Naive B cell (primary cell): ENCODE data around the gene RIPOR2. TPM values are rescaled to one million over a fixed set of nuclear protein-coding genes. Genes with fewer than 3 reads are reported as not detected.
A peak's percentile ranks its signal among the peaks of the same experiment; 100 is the strongest.
"Not testable (repeated sequence)": the region's sequence is repeated elsewhere in the genome, so short reads cannot be mapped to it uniquely, and the experiment has no call there.

Source experiments
- ATAC-seq, 2 donors: fragments of 150-1000 bp; cut with Tn5 transposase; 2 replicates each; pipeline ENCODE4 v1.10.0; 2021; ENCODE audit warnings: low read depth in 2 of 2, mild to moderate bottlenecking in 2 of 2, moderate library complexity in 2 of 2
- DNase-seq: peaks from one replicate; pipeline ENCODE4 v3.0.0; 2022
- H3K27ac Mint-ChIP-seq, 6 donors: one replicate each; pipeline ENCODE4 v1.8.0; 2020 to 2022; ENCODE audit warnings: mild to moderate bottlenecking in 6 of 6, mixed read lengths in 6 of 6, moderate library complexity in 5 of 6, inconsistent platforms in 2 of 6
- H3K27me3 Mint-ChIP-seq, 3 donors: one replicate each; pipeline ENCODE4 v1.8.0; 2021 to 2022; ENCODE audit warnings: mixed read lengths in 3 of 3, mild to moderate bottlenecking in 1 of 3
- H3K36me3 Mint-ChIP-seq, 2 donors: one replicate each; pipeline ENCODE4 v1.8.0; 2020 to 2022; ENCODE audit warnings: mixed read lengths in 2 of 2, inconsistent platforms in 1 of 2, mild to moderate bottlenecking in 1 of 2
- H3K4me1 Mint-ChIP-seq, 3 donors: one replicate each; pipeline ENCODE4 v1.8.0; 2020 to 2022; ENCODE audit warnings: mixed read lengths in 3 of 3, inconsistent platforms in 1 of 3, mild to moderate bottlenecking in 1 of 3, moderate library complexity in 1 of 3
- H3K4me3 Mint-ChIP-seq, 8 donors: one replicate each; pipeline ENCODE4 v1.8.0; 2020 to 2022; ENCODE audit warnings: mild to moderate bottlenecking in 8 of 8, mixed read lengths in 8 of 8, moderate library complexity in 8 of 8, inconsistent platforms in 2 of 8
- H3K9me3 Mint-ChIP-seq, 7 donors: one replicate each; pipeline ENCODE4 v1.8.0; 2020 to 2022; ENCODE audit warnings: mixed read lengths in 7 of 7, mild to moderate bottlenecking in 5 of 7, inconsistent platforms in 2 of 7, moderate library complexity in 1 of 7
- polyA plus RNA-seq, 6 donors: library from polyadenylated mRNA; unstranded; fragments of 300-500 nt; fragmentation: Illumina TruSeq; gene quantifications; one replicate each; pipeline ENCODE4 v1.2.3, GENCODE V29; 2021; ENCODE audit warnings: low read depth in 6 of 6

The RIPOR2 gene
- polyA plus RNA-seq, 6 donors from 2014 or later: 464 to 666 (median 484) TPM

DNA sequence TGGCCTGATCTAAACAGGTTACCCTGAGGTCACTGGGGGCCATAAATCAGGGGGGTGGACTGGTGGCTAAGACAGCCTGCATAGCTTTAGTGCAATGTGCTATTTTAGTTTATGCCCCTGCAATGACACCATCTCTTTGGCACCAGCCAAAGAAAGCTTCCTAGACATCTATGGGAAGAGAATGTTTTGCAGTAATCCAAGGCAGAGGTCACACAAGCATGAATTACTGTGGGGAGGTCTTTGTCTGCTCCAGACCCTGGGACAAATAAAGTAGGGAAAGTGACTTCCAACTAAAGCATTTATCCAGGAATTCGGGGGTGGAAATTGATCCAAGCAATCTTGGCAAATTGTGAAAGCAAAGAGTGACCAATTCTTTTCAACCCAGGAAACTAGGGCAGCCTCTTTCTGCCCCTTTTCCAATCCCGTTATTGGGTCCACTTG, 5.3 kb downstream of the RIPOR2 start:
- Mint-ChIP-seq H3K9me3 (peaks cover 0 to 5% (median 0%) of the 10 kb centered on the region in 7 donors), H3K27ac (peak overlapping the region in 4 of 6 donors; percentile 87 to 94 (median 89)), H3K4me3 (peak overlapping the region; percentile 93 to 100 (median 100)), H3K36me3 (peaks cover 55 to 64% of the 10 kb centered on the region in 2 donors), H3K27me3 (no peaks in the 10 kb centered on the region), H3K4me1 (peaks cover 55 to 66% (median 61%) of the 10 kb centered on the region in 3 donors)
- no peak for DNase-seq
- no peak for ATAC-seq

DNA sequence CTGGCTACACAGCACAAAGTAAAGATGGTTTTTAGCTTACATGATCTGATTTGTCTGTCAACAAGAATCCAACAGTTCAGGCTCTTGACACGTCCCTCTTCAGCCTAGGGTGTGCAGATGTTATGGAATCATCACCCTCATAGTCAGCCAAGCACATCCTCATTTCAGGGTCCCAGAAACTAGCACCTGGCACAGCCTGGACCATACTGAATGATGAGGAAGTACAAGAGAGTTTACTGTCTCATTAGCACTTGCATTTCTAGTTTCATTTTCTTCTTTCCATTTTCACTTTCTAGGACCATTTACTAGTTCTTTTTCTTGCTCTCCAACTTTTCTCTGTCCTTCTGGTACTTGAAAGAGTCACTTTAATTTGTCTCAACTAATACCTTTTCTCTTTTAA, 6.5 kb downstream of the RIPOR2 start:
- H3K27me3 Mint-ChIP-seq: no peaks in the 10 kb centered on the region
- H3K9me3 Mint-ChIP-seq: peaks cover 0 to 5% (median 0%) of the 10 kb centered on the region in 7 donors
- DNase-seq (peak; percentile 63), ATAC-seq (peak; percentile 67)
- peak overlapping the region; percentile 88 to 99 (median 98) for H3K27ac Mint-ChIP-seq
- peaks cover 66 to 77% (median 68%) of the 10 kb centered on the region in 3 donors for H3K4me1 Mint-ChIP-seq
- peaks cover 52 to 54% of the 10 kb centered on the region in 2 donors for H3K36me3 Mint-ChIP-seq
- H3K4me3 Mint-ChIP-seq: peak overlapping the region; percentile 87 to 100 (median 98)

DNA sequence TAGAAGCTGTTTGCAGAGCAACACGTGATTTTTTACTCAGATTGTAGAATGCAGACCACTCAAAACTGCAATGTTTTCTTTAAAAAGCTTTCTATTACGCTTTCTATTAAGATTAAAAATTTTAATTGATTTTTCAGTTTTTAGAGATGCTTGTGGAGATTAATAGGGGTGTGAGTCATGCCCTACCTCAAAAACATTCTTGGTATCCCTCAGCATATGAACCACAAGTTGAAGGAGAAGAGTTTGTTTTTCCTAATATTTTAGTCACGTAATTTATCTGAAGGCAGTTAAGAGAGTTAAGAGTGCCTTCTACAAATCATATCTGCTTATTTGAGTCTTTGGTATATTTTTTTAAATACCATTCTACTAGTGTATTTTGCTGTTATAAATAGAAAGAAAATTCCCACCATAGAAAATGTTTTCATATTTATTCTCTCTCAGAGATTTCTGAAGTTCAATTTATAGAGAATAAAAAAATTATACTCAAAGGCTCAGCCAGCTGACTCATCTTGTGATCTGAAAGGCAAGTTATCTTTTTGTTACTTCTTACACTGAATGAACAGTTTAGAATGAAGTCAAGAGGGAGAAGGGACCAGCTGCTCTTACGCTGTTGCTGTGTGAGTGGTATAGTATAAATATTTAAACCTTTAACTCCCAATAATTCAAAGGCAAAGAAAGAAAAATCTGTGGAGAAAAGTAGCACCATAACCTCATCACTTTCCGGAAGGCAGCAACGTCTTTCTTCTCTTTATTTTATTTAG, 7.6 kb downstream of the RIPOR2 start:
- Mint-ChIP-seq H3K9me3 (peaks cover 0 to 5% (median 0%) of the 10 kb centered on the region in 7 donors), H3K4me1 (peaks cover 69 to 87% (median 75%) of the 10 kb centered on the region in 3 donors), H3K27me3 (no peaks in the 10 kb centered on the region), H3K36me3 (peaks cover 41 to 43% of the 10 kb centered on the region in 2 donors), H3K4me3 (peak overlapping the region in 6 of 8 donors; percentile 72 to 99 (median 88)), H3K27ac (peak overlapping the region in 4 of 6 donors; percentile 88 to 99 (median 98))
- no peak for ATAC-seq
- DNase-seq: no peak

DNA sequence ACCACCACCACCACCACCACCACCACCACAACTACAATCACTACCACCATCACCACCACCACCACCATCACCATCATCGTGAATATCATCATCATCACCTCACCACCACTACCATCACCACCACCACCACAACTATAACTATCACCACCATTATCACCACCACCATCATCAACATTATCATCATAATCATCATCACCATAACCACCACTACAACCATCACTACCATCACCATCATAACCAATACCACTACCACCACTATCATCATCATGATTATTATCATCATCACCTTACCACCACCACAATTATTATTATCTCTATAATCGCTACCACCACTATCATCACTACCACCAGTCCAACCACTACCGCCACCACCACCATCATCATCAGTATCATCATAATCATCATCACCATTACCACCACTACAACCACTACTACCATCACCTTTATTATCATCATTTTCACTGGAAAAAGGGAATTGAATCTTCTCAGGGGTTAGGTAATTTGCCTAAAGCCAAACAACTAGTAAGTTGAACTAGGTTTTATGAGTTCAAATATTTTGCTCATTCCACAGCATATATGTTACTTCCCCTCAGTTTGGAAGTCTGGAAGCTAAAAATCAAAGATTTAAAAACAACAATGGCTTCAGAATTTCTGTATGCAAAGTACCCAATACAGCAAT, 8.3 kb downstream of the RIPOR2 start:
- H3K4me1 Mint-ChIP-seq: peaks cover 67 to 94% (median 79%) of the 10 kb centered on the region in 3 donors
- peak overlapping the region; percentile 72 to 98 (median 84) for H3K4me3 Mint-ChIP-seq
- peak overlapping the region; percentile 32 to 97 (median 86) for H3K27ac Mint-ChIP-seq
- DNase-seq: no peak
- no peak for ATAC-seq
- peaks cover 35 to 40% of the 10 kb centered on the region in 2 donors for H3K36me3 Mint-ChIP-seq
- no peaks in the 10 kb centered on the region for H3K27me3 Mint-ChIP-seq
- H3K9me3 Mint-ChIP-seq: peaks cover 0 to 5% (median 0%) of the 10 kb centered on the region in 7 donors

DNA sequence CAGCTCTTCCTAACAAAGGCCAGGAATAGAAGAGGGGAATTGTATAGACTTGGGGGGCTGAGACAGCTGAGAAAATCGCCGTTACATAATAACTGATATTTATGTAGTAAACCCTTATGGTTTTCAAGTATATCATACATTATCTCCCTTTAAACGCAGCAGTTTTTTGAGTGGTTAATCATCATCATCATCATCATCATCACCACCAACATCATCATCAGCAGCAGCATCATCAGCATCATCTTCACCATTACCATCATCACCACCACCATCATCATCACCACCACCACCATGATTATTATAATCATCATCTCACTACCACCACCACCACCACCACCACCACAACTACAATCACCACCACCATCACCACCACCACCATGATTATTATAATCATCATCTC, 9.1 kb downstream of the RIPOR2 start:
- H3K9me3 Mint-ChIP-seq, DNase-seq, ATAC-seq, H3K27me3 Mint-ChIP-seq: not testable (repeated sequence)
- Mint-ChIP-seq H3K36me3 (peaks cover 33% of the 10 kb centered on the region in 2 donors), H3K4me3 (peak overlapping the region; percentile 61 to 98 (median 79)), H3K27ac (peak overlapping the region; percentile 6 to 88 (median 75)), H3K4me1 (peaks cover 59 to 95% (median 75%) of the 10 kb centered on the region in 3 donors)

DNA sequence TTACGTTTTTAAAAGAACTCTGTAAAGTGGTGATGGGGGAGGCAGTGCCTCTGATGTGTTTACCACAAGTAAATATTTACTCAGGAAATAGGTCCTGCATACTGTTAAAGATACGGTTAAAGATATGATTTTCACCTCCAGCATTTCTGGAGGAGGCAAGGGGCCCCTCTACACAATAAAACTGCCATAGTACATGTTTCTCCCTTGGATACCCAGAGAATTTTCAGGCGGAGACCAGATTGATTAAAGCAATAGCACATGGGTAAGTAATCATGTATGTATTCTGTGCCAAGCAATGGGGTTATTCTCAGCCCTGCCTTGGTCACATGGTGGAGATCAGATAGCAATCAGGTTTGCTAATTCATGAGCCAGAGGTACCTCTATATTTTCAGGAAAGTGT, 9.6 kb downstream of the RIPOR2 start:
- Mint-ChIP-seq H3K9me3 (peaks cover 0 to 5% (median 0%) of the 10 kb centered on the region in 7 donors), H3K4me3 (peak overlapping the region; percentile 61 to 98 (median 79)), H3K36me3 (peaks cover 30 to 33% of the 10 kb centered on the region in 2 donors), H3K4me1 (peaks cover 60 to 95% (median 75%) of the 10 kb centered on the region in 3 donors), H3K27me3 (no peaks in the 10 kb centered on the region), H3K27ac (peak overlapping the region in 5 of 6 donors; percentile 6 to 88 (median 76))
- no peak for DNase-seq
- no peak for ATAC-seq

DNA sequence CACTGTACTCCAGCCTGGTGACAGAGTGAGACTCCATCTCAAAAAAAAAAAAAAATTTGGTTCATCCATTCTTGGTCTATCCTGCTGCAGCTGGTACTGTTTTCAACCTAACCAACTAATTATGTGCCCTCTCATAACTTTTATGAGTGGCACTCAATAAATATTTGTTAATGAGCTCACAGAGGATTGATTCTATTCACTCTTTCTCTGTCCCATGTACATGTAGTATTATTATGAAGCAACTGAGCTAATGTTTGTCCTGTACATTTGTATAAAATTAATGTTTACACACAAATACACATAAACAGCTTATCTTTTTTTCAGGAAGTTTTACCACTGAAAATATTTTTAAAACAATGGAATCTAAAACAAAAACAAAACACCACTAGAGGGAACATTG, 10.1 kb downstream of the RIPOR2 start:
- Mint-ChIP-seq H3K4me1 (peaks cover 61 to 95% (median 78%) of the 10 kb centered on the region in 3 donors), H3K36me3 (peaks cover 30 to 38% of the 10 kb centered on the region in 2 donors)
- no peak for DNase-seq

DNA sequence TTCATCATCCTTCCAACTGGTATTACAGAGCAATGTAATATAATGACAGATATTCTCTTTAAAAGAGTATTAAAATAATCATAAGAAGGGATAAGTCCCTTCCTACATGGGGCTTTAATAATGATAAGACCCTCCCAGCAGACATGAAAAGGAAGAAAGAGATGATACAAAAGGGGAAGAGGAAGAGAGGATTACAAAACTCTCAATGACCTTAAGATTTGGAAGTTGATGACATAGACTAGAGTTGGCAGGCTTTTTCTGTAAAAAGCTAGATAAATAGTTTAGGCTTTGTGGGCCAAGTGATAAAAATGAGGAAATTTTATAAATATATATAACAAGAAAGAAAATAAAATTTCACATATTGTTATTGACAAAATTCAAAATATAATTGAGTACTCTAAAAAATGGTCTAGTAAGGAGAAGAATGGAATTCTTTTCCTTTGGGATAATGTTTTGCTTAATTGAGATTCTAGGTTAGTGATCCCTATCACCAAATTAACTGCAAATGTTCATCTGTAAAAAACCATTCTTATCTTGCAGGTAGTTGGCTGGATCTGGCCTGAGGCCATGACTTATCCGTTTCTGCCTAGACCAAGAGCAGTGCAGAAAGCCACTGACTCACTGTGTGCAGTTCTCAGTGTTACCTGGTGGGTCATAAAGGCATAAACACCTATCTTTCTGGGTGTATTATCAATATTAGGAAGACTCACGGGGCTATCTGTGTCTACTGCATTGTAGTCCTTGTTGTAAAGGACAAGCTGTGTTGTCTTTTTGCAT, 11.0 kb downstream of the RIPOR2 start:
- peaks cover 65 to 95% (median 82%) of the 10 kb centered on the region in 3 donors for H3K4me1 Mint-ChIP-seq
- peaks cover 0 to 5% (median 0%) of the 10 kb centered on the region in 7 donors for H3K9me3 Mint-ChIP-seq
- H3K36me3 Mint-ChIP-seq: peaks cover 26 to 47% of the 10 kb centered on the region in 2 donors
- H3K27me3 Mint-ChIP-seq: no peaks in the 10 kb centered on the region
- ATAC-seq: no peak
- peak overlapping the region; percentile 29 to 91 (median 74) for H3K27ac Mint-ChIP-seq
- DNase-seq: no peak
- H3K4me3 Mint-ChIP-seq: peak overlapping the region; percentile 31 to 98 (median 73)

More for the DNA sequence above, 10.1 kb downstream of the RIPOR2 start:
- H3K27ac Mint-ChIP-seq: peak overlapping the region in 3 of 6 donors; percentile 9 to 88 (median 76)
- no peaks in the 10 kb centered on the region for H3K27me3 Mint-ChIP-seq
- no peak for ATAC-seq
- peaks cover 0 to 5% (median 0%) of the 10 kb centered on the region in 7 donors for H3K9me3 Mint-ChIP-seq
- peak overlapping the region; percentile 62 to 98 (median 80) for H3K4me3 Mint-ChIP-seq

DNA sequence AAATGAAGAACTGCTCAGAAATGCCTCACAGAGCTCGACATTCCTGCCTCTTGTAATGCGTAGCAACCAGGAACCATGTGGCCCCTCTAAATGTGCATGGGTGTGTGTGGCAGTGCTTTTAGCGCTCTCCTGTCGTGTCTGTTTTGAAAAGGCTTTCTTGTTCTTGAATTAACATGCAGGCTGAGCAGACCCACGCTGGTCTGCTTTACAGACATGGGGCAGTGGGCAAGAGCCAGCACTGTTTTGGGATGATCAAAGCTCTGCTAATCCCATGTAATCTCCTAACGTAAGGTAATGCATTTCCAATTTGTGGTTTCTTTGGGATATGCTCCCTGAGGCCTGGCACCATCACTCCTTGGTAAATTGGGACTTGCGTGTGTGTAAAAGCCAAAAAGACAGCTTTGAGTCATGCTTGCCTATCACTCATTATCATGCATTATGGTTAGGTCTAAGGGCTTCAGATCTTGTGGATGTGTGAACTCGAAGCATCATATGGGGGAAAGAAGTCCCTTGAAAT, 11.8 kb downstream of the RIPOR2 start:
- Mint-ChIP-seq H3K27ac (peak overlapping the region in 5 of 6 donors; percentile 29 to 91 (median 88)), H3K4me1 (peaks cover 65 to 95% (median 83%) of the 10 kb centered on the region in 3 donors), H3K36me3 (peaks cover 23 to 44% of the 10 kb centered on the region in 2 donors), H3K27me3 (no peaks in the 10 kb centered on the region), H3K9me3 (peaks cover 0 to 5% (median 0%) of the 10 kb centered on the region in 7 donors), H3K4me3 (peak overlapping the region; percentile 7 to 98 (median 51))
- DNase-seq (no peak), ATAC-seq (no peak)

DNA sequence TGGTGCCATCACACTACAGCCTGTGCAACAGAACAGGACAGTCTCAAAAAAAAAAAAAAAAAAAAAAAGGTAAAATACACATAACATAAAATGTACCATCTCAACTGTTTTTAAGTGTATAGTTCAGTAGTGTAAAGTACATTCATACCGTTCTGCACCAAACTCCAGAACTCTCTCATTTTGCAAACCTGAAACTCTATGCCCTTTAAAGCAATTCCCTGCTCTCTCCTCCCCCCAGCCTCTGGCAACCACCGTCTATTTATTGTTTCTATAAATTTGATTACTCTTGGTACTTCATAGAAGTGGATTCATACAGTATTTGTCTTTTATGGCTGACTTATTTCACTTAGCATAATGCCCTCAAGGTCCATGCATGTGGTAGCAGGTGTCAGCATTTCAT, 12.9 kb downstream of the RIPOR2 start:
- H3K27ac Mint-ChIP-seq: peak overlapping the region in 5 of 6 donors; percentile 85 to 99 (median 91)
- no peak for ATAC-seq
- no peak for DNase-seq
- H3K9me3 Mint-ChIP-seq: peaks cover 0 to 5% (median 0%) of the 10 kb centered on the region in 7 donors
- H3K27me3 Mint-ChIP-seq: no peaks in the 10 kb centered on the region
- peaks cover 76 to 96% (median 93%) of the 10 kb centered on the region in 3 donors for H3K4me1 Mint-ChIP-seq
- peaks cover 26 to 43% of the 10 kb centered on the region in 2 donors for H3K36me3 Mint-ChIP-seq
- H3K4me3 Mint-ChIP-seq: peak overlapping the region in 6 of 8 donors; percentile 48 to 83 (median 70)

DNA sequence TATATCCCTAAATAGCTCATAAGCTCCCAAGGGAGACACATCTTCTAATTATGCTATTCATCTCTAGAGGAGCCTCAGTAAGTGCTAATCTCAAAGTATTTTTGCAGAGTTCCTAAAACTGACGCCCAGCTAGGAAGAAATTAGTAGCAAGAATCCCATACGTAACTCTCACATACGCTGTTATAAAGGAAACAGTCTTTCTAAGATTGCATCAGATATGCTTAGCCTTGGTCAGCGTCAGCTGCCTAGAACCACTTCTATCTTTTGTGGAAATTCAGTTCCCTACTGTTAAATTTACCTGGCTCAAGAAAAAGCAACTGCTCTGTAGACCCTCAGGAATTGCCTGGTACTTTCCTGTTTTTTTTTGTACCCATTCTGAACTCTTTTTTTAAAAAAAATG, 13.6 kb downstream of the RIPOR2 start:
- ATAC-seq (no peak), DNase-seq (no peak)
- peaks cover 73 to 96% (median 92%) of the 10 kb centered on the region in 3 donors for H3K4me1 Mint-ChIP-seq
- peak overlapping the region in 6 of 8 donors; percentile 35 to 81 (median 70) for H3K4me3 Mint-ChIP-seq
- H3K36me3 Mint-ChIP-seq: peaks cover 21 to 36% of the 10 kb centered on the region in 2 donors
- H3K9me3 Mint-ChIP-seq: peaks cover 0 to 1% (median 0%) of the 10 kb centered on the region in 7 donors
- H3K27me3 Mint-ChIP-seq: no peaks in the 10 kb centered on the region
- H3K27ac Mint-ChIP-seq: peak overlapping the region in 4 of 6 donors; percentile 4 to 99 (median 70)

DNA sequence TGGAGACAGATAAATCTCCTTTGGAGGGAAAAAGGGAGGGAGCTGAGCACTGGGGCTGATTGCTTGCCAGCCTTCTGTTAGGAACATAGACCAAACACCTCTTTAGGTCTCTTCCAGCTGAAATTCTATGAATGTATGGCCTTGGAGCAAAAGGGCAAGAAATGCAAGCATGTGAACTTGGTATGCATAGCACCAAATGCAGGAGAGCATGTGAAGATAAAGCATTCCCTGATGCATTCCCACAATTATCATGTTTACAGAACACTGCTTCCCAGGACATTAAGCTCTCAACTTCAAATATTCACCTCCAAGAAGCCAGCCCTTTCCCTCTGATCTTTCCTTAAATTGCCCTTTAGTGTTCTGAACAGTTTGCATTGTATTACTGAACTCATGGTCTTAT, 15.6 kb downstream of the RIPOR2 start:
- DNase-seq: no peak
- H3K27ac Mint-ChIP-seq: peak overlapping the region; percentile 86 to 99 (median 92)
- H3K27me3 Mint-ChIP-seq: no peaks in the 10 kb centered on the region
- no peak for ATAC-seq
- H3K36me3 Mint-ChIP-seq: peaks cover 22 to 36% of the 10 kb centered on the region in 2 donors
- peak overlapping the region; percentile 75 to 89 (median 85) for H3K4me3 Mint-ChIP-seq
- H3K9me3 Mint-ChIP-seq: no peaks in the 10 kb centered on the region
- peaks cover 69 to 95% (median 88%) of the 10 kb centered on the region in 3 donors for H3K4me1 Mint-ChIP-seq
